ENCODE results near the gene GFOD1. TPM values are rescaled to one million over a fixed set of nuclear protein-coding genes. Genes with fewer than 3 reads are reported as not detected.

The GFOD1 gene
- total and polyA plus RNA-seq, 10 of the 15 experiments (the other 5 are each of a cell fraction or from before 2014, with no cell fraction given): 6.5 to 41.4 (median 16.0) TPM

DNA sequence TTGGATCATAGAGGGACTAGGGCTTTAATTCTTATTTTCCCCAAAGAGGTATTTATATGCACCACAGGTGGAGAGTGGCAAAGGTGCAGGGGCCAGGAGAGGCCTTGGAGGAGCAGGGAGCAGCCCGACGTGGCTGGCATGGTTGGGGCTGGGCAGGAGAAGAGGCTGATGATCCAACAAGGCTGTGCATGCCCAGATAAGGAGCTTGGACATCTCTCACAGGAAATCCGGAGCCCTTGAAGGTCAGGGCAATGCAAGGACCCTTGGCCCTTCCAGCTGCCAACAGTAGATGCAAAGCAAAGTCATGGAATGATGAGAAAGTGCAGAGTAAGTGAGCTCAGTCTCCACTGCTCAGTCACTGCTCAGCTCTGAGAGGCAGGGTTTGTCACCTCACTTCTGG, 47.1 kb upstream of the GFOD1 start:
- intact Hi-C loops (cut with micrococcal nuclease; ENCODE audit: unreplicated experiment) (no loop called here), in situ Hi-C loops (cut with MboI) (loop anchor here (25.0 kb wide), 2 partner anchors 622 to 872 kb away; no protein-coding TSS in a partner anchor)
- Histone ChIP-seq H3K36me3 (ENCODE audit: control insufficient read depth in 2 of 2, insufficient read depth in 2 of 2, low read length in 1 of 2) (no peaks in the 10 kb centered on the region), H3K27ac (ENCODE audit: control insufficient read depth, insufficient read depth) (no peak overlapping the region), H3K9ac (ENCODE audit: control insufficient read depth, insufficient read depth, low read length) (no peak overlapping the region), H3K9me3 (replicated peaks; ENCODE audit: control insufficient read depth, insufficient read depth, low read length) (no peaks in the 10 kb centered on the region), H4K20me1 (ENCODE audit: control insufficient read depth, insufficient read depth) (no peaks in the 10 kb centered on the region), H3K4me2 (ENCODE audit: control insufficient read depth, insufficient read depth) (no peak overlapping the region), H2AFZ (ENCODE audit: control insufficient read depth, low read depth, low read length) (no peak overlapping the region), H3K79me2 (ENCODE audit: control insufficient read depth, insufficient read depth, low read length) (no peaks in the 10 kb centered on the region), H3K4me1 (ENCODE audit: control insufficient read depth, insufficient read depth, low read length) (no peaks in the 10 kb centered on the region), H3K27me3 (replicated peaks in 1 of 2; ENCODE audit: control insufficient read depth in 2 of 2, insufficient read depth in 2 of 2, low read length in 1 of 2) (no peaks in the 10 kb centered on the region), H3K4me3 (no peak overlapping the region)
- ChIA-PET SMC1A (ENCODE audit: uncharacterized antibody, unreplicated experiment) (interaction anchor here (1.0 to 4.9 kb wide), 5 partner anchors 9 to 200 kb away, joined by 3 to 38 read pairs (median 3); no protein-coding TSS in a partner anchor), RAD21 (ENCODE audit: unreplicated experiment) (interaction anchor here (1.1 kb wide), 1 partner anchor 200 kb away, joined by 4 read pairs; no protein-coding TSS in a partner anchor), CTCF (interaction anchor here (1.0 to 1.2 kb wide), 2 partner anchors 40 to 197 kb away, joined by 3 to 4 read pairs; partner anchors contain the start of gene SIRT5), POLR2A (no interaction called here)
- WGBS (ENCODE audit: insufficient coverage, insufficient replicate concordance, low lambda C conversion rate, missing lambda C conversion rate): 85% methylated on average over 3 of the region's 3 CpGs
- FAIRE-seq: no peak
- no peak for DNase-seq (ENCODE audit: low read depth, low spot score)
- BruUV-seq (replicated peaks): no TSS peak
- no peak for ATAC-seq
- TF ChIP-seq ASH2L (IDR thresholded peaks at IDR 0.05; ENCODE audit: borderline replicate concordance, low read depth) (no peak), EP300 (IDR thresholded peaks at IDR 0.05; ENCODE audit: borderline replicate concordance in 1 of 2, control insufficient read depth in 1 of 2, low read depth in 2 of 2, low read length in 2 of 2) (no peak), HDAC2 (IDR thresholded peaks at IDR 0.05) (no peak), ZNF207 (IDR thresholded peaks at IDR 0.05; ENCODE audit: borderline replicate concordance) (no peak), ZSCAN29 (IDR thresholded peaks at IDR 0.05) (no peak), NFYB (IDR thresholded peaks at IDR 0.05; ENCODE audit: insufficient read depth, low read depth, low read length) (no peak), ZNF217 (IDR thresholded peaks at IDR 0.05) (no peak), TAF1 (IDR thresholded peaks at IDR 0.05; ENCODE audit: borderline replicate concordance, low read depth, low read length) (no peak), SPI1 (IDR thresholded peaks at IDR 0.05; ENCODE audit: borderline replicate concordance, insufficient read depth, low read depth, low read length) (no peak), SIN3A (IDR thresholded peaks at IDR 0.05; ENCODE audit: low read depth, low read length) (no peak), HDAC6 (IDR thresholded peaks at IDR 0.05; ENCODE audit: unreplicated experiment) (no peak), ZZZ3 (IDR thresholded peaks at IDR 0.05; ENCODE audit: control insufficient read depth, insufficient read length, low read depth) (no peak), MYB (IDR thresholded peaks at IDR 0.05; ENCODE audit: borderline replicate concordance, low read depth, low read length) (no peak), CBFB (IDR thresholded peaks at IDR 0.05; ENCODE audit: low read depth) (no peak), PAX5 (IDR thresholded peaks at IDR 0.05; ENCODE audit: borderline replicate concordance, low read depth, low read length) (no peak), MYC (IDR thresholded peaks at IDR 0.05; ENCODE audit: insufficient read depth, insufficient read length, insufficient replicate concordance, low read length, severe bottlenecking) (no peak), TCF3 (IDR thresholded peaks at IDR 0.05; ENCODE audit: borderline replicate concordance, insufficient read depth, low read depth, low read length) (no peak), POLR2AphosphoS5 (IDR thresholded peaks at IDR 0.05; ENCODE audit: low read length) (no peak), ESRRA (IDR thresholded peaks at IDR 0.05; ENCODE audit: low read length) (no peak)
- TF ChIP-seq, protein P1, sequence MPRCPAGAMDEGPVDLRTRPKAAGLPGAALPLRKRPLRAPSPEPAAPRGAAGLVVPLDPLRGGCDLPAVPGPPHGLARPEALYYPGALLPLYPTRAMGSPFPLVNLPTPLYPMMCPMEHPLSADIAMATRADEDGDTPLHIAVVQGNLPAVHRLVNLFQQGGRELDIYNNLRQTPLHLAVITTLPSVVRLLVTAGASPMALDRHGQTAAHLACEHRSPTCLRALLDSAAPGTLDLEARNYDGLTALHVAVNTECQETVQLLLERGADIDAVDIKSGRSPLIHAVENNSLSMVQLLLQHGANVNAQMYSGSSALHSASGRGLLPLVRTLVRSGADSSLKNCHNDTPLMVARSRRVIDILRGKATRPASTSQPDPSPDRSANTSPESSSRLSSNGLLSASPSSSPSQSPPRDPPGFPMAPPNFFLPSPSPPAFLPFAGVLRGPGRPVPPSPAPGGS (IDR thresholded peaks at IDR 0.05; ENCODE audit: borderline replicate concordance, insufficient read depth, low read depth, low read length, poor library complexity, severe bottlenecking): no peak

Measured in GM12878 (cell line).